HG03558 (cell line): ENCODE results near the gene SYPL2.

ENCODE experiments used
- ATAC-seq: cut with Tn5 transposase; IDR thresholded peaks from one replicate; pipeline ENCODE4 v1.9.1; 2021; ENCODE audit warnings: moderate number of reproducible peaks; ENCODE audit not compliant: unreplicated experiment; ENCODE audit errors: extremely low read depth

SYPL2 gene

GRCh38 chr1:109509176-109510134, 43.1 kb downstream of the SYPL2 start, which contains the start of gene AMIGO1:
Gene AMIGO1 (minus strand): TSS chr1:109509727. CDS start chr1:109508912, 815 bp downstream.
- ATAC-seq = no peak

- ATAC-seq = no peak
Observed at GRCh38 chr1:109513110-109513710, 46.9 kb downstream of the SYPL2 start.

GRCh38 chr1:109514846-109515245, 48.5 kb downstream of the SYPL2 start:
- no peak for ATAC-seq

- no peak for ATAC-seq
Observed at GRCh38 chr1:109516872-109517271, 50.5 kb downstream of the SYPL2 start.

- no peak for ATAC-seq
Observed at GRCh38 chr1:109517337-109517736, 51.0 kb downstream of the SYPL2 start.

GRCh38 chr1:109521002-109521951, 54.9 kb downstream of the SYPL2 start:
- no peak for ATAC-seq

GRCh38 chr1:109522026-109522425, 55.7 kb downstream of the SYPL2 start:
- no peak for ATAC-seq

- ATAC-seq = no peak
Observed at GRCh38 chr1:109523706-109524105, 57.4 kb downstream of the SYPL2 start.

GRCh38 chr1:109527098-109527811, 60.9 kb downstream of the SYPL2 start:
- ATAC-seq = no peak

- ATAC-seq = no peak
Observed at GRCh38 chr1:109527846-109528695, 61.7 kb downstream of the SYPL2 start.

- no peak for ATAC-seq
Observed at GRCh38 chr1:109528712-109529111, 62.4 kb downstream of the SYPL2 start.

- ATAC-seq = no peak
Observed at GRCh38 chr1:109529881-109530456, 63.6 kb downstream of the SYPL2 start.

GRCh38 chr1:109530457-109531087, 64.2 kb downstream of the SYPL2 start:
- ATAC-seq = no peak

- no peak for ATAC-seq
Observed at GRCh38 chr1:109531380-109531779, 65.0 kb downstream of the SYPL2 start.
